ENCODE results near the gene C1orf53.

C1orf53 gene

DNA sequence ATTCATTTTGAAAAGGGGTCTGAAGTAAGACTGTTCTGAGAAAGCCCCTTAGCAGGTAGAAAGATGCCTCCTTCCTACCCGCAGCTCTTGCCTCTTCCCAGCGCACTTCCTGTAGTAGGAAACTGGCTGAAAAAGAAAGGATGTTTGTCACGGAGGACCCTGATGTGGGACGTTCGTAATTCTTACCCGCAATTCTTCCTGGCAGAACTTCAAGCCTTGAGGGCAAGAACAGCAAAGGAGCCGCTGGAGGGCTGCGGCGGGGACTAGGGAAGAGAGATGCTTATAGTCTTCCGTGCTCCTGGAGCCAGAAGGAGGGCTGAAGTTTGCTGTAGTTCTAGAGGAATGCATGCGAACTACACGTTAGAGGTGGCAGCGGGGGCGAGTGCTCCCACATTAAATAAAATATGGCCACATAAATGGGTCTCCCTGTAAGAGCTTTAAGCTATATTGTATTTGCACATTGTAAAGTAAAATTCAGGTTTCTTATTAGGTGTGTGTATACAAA lies 6.3 kb downstream of the C1orf53 start:
- no peak for DNase-seq

DNA sequence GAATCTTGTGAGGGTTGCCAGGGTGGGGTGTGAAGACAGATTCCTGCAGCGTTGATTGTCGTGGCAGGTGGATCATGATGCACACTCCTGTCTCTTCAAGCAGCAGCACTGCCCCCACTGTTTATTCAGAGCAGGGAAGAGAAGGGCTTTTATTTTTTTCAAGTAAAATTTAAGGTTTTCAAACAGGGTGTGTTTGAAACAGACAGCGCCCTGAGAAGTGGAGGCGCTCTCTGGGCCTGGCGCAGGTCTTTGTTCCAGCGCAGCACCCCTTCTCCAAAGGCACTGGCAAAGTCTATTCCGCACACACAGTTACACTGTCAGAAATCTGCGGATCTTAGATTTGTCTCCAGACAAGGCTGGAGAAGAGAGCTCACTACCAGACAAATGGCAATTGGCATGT lies 7.0 kb downstream of the C1orf53 start:
- no peak for DNase-seq

DNA sequence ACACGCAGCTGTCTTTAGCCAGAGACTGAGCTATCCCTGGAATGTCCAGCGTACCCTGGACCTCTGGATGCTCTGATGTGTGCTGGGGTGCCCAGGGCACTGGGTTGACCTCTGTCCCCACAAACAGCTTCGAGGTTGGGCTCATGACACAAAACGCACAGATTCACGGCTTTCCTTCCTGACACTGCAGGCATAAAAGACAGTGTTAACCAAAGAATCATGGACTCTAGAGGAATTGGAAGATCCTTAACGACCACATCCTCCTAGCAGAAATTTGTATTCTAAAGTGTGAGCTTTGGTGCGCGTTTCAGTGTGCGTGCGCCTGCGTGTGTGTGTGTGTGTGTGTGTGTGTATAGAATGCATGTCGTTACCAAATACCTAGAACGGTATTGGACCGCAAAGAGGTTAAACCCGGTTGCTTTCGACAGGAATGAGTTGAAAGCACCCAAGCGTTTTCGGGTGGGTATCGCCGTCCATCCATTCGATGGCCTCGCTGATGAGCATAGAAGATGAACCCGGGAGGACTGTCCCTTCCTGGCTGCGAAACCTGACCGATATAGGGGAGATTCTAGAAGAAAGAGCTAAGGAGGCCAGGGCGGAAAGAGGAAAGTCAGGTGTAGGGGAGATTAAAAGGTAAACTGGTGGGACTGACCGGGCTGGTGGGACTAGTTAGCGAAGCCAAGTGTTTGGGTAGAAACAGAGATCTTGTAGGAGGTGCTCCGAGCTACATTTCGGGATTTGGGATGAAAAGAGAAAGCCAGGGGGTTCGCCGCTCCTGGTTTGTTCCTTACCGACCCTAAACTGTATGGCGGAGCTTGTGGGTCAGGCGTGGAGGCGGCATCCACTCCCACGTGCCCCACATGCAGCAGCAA lies 7.9 kb downstream of the C1orf53 start:
- no peak for DNase-seq

DNA sequence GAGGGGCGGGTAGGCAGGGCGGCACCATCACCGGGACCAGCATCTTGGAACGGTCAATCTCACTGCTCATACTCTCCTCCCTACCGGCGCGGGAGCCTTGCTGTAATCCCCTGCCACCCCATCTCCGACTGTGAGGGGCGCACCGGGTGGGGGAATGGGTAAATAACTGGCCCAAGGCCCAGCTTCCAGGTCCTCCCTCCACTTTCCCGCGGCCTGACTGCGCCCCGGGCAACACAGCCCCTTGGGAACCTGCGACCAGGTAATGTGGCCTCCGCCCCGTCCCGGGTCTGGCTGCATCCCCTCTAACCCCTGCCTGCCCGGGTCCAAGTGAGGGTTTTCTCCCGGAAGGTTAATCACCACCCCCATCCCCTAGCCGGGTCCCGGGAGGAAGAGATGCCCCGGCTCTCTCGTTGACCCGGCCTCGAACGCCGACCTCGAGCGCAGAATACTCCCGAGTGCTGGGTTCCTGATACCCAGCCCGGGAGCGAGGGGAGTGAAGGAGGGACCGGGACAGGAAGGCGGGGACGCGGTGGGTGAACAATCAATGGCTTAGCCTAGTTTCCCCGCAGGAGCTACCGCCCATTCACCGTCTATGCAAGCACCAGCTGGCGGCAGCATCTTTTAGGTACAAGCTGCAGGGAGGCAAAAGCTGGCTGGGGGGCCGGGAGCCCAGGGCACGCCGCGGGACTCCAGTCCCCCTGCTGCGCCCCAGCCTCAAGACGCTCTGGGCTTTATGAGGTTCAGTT lies 8.9 kb downstream of the C1orf53 start:
- no peak for DNase-seq

GRCh38 chr1:197911857-197912696 lies 9.6 kb downstream of the C1orf53 start:
- DNase-seq: no peak

DNA sequence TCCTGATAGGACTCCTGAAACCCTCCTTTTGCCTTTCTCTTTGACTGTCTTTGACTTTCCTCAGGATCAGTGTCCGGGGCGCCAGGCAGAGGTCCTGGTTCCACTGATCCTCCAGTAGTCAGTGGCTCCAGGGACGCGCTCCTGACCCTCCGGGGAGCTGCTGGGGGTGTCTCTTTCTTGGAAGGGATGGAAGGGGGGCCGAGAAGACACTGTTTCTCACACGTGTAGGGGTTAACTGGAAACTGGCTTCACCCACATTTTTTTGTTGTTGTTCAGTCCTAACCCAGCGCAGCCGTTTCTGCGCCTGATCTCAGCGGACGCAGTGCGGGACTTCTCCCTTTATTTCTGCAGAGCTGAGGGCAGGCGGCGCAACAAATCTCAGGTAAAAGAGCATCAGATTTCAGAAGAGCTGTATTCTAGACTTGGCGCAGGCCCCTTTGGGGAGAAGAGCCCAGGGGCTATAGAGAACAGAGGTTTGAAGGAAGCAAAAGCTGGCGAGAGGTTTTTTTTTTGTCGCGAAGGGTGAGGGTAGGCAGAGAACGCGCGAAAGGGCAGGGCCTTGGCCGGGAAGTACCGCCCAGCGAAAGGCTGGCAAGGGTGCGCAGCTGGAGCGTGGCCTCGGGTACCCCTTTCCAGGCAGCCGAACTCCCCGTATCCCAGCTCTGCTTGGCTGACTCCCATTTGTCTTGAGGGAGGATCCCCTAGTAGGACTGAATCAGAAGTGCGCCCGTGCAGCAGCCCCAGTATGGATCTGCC lies 10.5 kb downstream of the C1orf53 start:
- DNase-seq: no peak

DNA sequence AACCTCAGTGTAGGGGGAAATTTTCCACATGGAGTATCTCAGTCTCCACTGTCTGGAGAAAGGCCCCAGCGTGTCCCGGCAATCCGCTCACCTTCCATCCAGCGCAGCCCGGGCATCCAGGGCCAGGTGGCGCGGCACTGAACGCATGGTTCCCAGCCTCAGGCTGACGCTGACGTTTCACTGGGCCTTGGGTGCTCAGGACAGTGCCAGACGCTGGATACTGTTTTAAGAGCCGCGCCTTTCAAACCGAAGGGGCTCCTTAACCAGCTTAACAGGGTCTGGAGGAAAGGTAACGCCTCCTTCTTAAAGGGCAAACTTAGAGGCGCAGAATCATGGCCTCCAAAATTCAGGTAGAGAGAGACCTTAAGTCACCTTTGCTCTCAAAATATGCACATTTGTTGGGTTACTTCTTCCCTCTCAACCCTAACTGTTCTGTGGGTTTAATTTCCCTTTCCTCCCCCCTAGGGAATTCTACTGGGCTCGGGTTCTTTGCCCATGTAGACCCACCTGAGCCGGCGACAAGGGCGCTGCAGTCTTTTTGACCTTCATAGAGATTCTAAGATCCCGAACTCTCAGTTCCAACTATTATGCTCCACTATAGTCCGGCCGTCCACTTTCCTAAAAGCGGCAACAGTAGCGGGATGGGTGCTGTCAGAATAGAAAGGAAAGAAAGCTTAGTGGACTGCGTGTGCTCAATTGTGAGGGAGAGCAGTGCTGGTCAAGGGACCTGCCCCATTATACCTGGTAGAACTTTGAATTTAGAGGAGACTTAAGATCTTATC lies 11.3 kb downstream of the C1orf53 start:
- no peak for DNase-seq

DNA sequence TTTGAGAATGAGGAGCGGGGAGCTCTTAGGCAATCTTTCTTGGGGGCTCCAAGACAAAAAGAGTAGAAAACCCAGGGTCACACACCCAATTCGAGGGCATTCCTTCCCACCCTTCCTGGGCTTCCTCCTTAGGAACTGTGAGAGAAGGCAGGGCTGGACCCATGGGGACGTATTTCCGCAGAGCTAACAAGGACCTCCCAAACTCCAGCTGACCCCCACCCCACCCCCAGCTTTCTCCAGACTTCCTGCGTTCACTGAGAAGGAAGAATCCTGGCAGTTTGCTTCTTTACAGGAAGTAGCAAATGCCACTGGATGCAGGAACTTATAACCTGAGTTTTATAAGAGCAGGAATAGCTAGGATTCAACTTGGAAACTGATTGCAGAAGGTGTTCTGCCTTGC lies 12.1 kb downstream of the C1orf53 start:
- DNase-seq: no peak

GRCh38 chr1:197915260-197915861 lies 12.9 kb downstream of the C1orf53 start:
- DNase-seq: no peak

DNA sequence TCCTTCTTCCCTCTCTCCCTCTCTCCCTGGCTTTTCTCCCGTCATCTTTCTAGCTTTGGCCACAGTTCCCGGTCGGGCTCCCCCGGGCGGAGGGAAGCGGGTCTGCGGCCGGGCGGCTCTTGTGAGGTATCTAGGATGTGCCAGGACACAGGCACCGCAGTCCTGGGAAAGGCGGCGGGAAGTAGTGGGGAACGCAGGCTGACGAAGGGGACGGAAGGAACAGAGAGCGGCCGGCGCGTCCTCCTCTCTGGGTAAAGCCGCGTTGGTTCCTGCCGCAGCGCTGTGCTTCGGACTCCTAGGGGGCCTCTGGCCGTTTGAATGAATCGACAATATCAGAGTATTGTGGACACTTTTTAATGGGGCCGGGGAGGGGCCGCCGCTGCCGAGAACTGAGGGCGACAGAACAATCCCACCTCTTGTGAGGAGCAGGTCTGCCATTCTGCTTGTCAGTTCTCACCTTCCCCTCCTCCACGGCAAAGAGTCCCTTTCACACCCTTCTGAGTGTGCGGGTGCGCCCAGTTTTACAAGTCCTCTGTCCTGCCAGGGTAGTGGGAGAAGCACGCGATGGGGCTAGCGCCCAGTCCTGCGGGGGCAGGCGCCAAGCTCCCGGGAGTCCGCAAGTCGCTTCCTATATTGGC lies 13.6 kb downstream of the C1orf53 start:
- DNase-seq: no peak

DNA sequence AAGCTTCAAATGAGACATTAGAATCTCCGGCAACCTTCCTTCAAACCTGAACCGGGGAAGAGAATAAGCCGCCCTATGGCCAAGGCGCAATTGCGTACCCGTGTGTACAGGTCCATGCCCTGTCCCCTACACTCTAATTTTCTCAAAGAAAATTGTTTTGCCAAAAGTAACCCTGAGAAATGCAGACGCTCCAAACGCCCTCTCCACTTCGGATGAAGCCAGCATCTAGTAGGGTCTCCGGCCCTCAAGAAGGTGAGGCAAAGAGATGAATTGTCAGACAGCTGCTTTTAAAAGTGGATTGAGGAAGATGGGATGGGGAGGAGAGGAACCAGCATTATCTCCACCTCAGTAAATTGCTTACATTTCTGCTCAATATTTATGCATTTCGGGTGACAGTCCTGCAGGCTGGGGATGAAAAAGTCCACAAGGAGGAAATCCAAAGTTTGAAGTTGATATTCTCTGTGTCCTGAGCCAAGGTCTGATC lies 14.1 kb downstream of the C1orf53 start:
- no peak for DNase-seq

DNA sequence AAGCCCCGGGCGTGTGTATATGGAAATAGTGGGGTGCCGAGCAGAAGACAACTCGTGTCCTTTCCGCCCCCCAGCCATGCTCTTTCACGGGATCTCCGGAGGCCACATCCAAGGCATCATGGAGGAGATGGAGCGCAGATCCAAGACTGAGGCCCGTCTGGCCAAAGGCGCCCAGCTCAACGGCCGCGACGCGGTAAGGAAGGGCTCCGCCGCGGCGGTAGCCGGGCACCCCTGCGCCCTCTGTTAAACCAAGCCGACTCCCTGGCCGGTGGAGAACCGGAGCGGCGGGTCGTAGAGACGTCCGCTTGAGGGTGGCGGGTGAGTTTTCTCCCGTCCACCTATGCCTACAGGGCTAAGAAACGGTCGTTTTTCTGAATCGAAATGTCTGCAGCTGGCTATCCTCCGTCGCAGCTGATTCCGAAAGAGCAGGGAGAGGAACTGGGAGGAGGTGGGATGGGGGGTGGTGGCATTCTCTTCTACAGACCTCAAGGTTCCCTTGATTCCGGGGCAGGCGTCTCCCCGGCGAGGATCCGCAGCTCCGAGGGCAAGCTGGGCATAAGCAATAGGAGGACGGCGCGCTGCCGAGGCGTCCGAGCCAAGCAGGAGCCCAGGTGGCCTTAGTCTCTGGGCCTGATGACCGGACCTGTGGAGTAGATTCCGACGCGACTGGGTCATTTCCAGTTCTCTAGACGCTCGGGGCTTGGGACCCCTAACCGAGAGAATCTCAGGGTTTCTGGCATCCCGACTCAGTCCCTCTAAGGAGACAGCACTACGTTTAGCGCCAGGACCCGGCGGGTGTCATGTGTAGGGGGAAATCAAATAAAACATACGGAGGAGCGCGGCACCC lies 15.6 kb downstream of the C1orf53 start:
- no peak for DNase-seq

DNA sequence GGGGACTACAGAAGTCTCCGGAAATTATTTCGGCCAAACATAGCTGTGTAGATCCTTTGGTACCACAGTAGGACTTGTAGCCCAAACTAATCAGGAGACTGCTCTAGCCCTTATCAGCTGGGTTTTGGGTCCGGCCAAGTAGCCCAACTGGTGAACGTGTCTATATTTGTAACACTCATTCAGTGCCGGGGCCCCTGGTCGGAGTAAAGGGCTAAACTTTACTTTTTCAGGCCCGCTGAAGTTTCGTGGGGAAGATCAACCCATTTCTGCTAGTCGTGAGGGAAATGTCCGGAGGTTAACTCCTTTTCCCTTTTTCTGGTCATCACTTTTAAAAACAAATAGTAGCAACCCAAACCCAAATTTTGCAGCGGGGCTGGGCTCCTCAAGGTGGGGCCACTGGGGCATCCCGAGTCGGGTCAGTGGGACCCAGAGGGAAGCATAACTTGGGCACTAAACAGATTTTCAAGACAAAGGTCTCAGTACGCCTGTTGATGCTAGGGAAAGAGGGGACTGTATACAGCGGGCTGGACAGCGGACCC lies 16.4 kb downstream of the C1orf53 start:
- DNase-seq: no peak

DNA sequence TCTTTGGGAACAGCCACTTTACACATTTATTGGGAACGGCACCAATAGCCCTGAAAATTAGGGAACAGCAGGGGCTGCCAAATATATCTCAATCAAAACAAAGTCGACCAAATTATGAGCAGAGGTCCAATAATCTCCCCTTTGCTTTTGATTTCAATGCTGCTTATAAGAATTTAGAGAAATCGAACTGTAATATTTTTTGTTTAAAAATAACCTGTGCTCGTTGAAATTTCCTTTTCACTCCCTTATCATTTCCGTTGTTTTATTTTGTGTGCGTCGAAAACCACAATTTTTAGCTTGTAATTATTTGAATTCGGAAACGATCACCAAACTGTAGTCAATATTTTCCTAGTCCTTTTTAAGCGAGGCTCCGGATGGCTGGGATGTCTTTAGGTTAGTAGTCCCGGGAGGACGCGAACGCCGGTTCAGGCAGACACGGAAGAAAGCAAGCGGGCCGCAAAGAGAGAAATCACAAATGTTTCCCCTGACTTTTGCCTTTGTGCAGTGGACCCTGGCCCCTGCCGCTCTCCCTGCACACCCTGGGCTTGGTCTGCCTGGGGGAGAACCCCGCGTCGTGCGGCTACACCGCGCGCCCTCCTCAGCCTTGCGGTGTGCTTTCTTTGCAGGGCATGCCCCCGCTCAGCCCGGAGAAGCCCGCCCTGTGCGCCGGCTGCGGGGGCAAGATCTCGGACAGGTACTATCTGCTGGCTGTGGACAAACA lies 17.1 kb downstream of the C1orf53 start:
- DNase-seq: no peak

GRCh38 chr1:197920067-197920396 lies 17.6 kb downstream of the C1orf53 start:
- DNase-seq: no peak

- no peak for DNase-seq
These were observed 18.1 kb downstream of the C1orf53 start for GRCh38 chr1:197920414-197921117.

DNA sequence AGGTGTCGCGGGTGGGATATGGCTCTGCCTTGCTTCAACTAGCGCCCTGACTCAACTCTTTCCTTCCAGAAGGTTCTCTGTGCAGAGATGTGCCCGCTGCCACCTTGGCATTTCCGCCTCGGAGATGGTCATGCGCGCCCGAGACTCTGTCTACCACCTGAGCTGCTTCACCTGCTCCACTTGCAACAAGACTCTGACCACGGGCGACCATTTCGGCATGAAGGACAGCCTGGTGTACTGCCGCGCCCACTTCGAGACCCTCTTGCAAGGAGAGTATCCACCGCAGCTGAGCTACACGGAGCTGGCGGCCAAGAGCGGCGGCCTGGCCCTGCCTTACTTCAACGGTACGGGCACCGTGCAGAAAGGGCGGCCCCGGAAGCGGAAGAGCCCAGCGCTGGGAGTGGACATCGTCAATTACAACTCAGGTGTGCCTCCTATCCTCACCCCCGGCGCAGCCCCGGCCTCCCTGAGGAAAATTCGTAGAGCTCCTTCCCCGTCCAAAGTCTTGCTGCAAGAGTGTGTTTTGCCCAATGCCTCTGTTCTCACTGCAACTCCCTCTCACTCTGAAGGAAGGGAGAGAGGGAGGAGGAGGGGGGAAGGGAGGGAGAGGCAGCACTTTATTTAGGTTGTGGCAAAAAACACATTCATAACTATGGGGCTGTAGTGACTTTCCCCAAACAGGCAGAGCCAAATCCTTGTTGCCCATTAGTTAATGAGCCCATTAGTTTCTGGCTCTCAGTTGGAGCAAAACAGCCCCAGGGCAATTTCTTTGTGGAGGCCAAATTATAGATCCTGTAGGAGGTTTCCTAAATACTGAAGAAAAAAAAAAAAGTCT lies 19.0 kb downstream of the C1orf53 start:
- no peak for DNase-seq

Data from activated gamma-delta T cell (primary cell).